Heart right ventricle (tissue), 16 donors: ENCODE results near the gene SMC6. TPM values are rescaled to one million over a fixed set of nuclear protein-coding genes. Genes with fewer than 3 reads are reported as not detected.
A peak's percentile ranks its signal among the peaks of the same experiment; 100 is the strongest.

Experiments
- ATAC-seq, 8 donors: fragments of 200-7000 bp; cut with Tn5 transposase; one replicate each; pipeline ENCODE4 v1.9.1; 2020; ENCODE audit warnings: mild to moderate bottlenecking in 8 of 8, moderate library complexity in 8 of 8, moderate number of reproducible peaks in 1 of 8
- DNase-seq, 2 donors: peaks; one replicate each; pipeline ENCODE4 v3.0.0-alpha.2; 2020
- H3K27ac ChIP-seq, 10 donors: fragments of 200-600 bp; sonication (generic) in 2 of 10; one replicate each; pipeline versions ENCODE4 v1.5.0 to v1.8.0; 2020 to 2022; ENCODE audit warnings: mild to moderate bottlenecking in 3 of 10
- H3K27me3 ChIP-seq, 7 donors: fragments of 200-600 bp; one replicate each; pipeline ENCODE4 v1.8.0; 2021 to 2022; ENCODE audit warnings: mild to moderate bottlenecking in 2 of 7
- H3K36me3 ChIP-seq, 9 donors: fragments of 200-600 bp; sonication (generic) in 1 of 9; one replicate each; pipeline versions ENCODE4 v1.5.0 to v1.8.0; 2020 to 2022; ENCODE audit warnings: mild to moderate bottlenecking in 2 of 9
- H3K4me1 ChIP-seq, 9 donors: fragments of 200-600 bp; sonication (generic) in 1 of 9; one replicate each; pipeline versions ENCODE4 v1.5.0 to v1.8.0; 2020 to 2022; ENCODE audit warnings: mild to moderate bottlenecking in 4 of 9
- H3K4me3 ChIP-seq, 10 donors: fragments of 200-600 bp; sonication (generic) in 2 of 10; one replicate each; pipeline versions ENCODE4 v1.5.0 to v1.8.0; 2020 to 2022; ENCODE audit warnings: mild to moderate bottlenecking in 7 of 10, moderate library complexity in 2 of 10
- H3K9me3 ChIP-seq, 11 donors: fragments of 200-600 bp in 10 of 11; sonication (generic) in 2 of 11; one replicate each; pipeline versions ENCODE4 v1.5.0 to v1.8.0; 2013 to 2022; ENCODE audit warnings: mild to moderate bottlenecking in 2 of 11, control low read depth in 1 of 11, moderate library complexity in 1 of 11
- WGBS, 2 donors: extraction: QIAGEN DNeasy Blood & Tissue Kit; methylation state at CpG; one replicate each; pipeline ENCODE4 v1.1.7; 2013; ENCODE audit warnings: inconsistent platforms in 1 of 2; 5-methylcytosine and 5-hydroxymethylcytosine counted together
- intact Hi-C, 10 donors: fragments of 100-400 bp; cut with DNase I; formaldehyde crosslinking; loops; one replicate each; pipeline versions ENCODE4 v1.11.1 to v1.14.2; 2022
- polyA plus RNA-seq, 2 donors: library from polyadenylated mRNA; stranded (reverse); fragments of 200-250 nt; gene quantifications; one replicate each; pipeline ENCODE4 v1.2.3, GENCODE V29; 2013
- total RNA-seq, 10 donors: library from RNA; stranded (reverse); fragmentation: NEBNext Ultra II Directional in 3 of 10; extraction: Animal tissue kit (Norgen Biotek cat#: 25700) in 3 of 10; gene quantifications; one replicate each; pipeline versions ENCODE4 v1.2.1 to v1.2.4, GENCODE V29; 2021 to 2023
- TF ChIP-seq, protein P1 (sequence below), 9 donors: fragments of 200-600 bp; sonication (generic) in 2 of 9; IDR thresholded peaks; one replicate each; pipeline versions ENCODE4 v1.5.0 to v1.8.0; 2021 to 2022; ENCODE audit warnings: antibody characterized with exemption in 9 of 9, mild to moderate bottlenecking in 5 of 9, moderate library complexity in 1 of 9
- donor health status: Arrhythmogenic right ventricular cardiomyopathy.
- donor health status: ischemic (EF 13 %, LVEDD 7.1; RV severe dilation, severe dysfunction).
- donor health status: healthy with polysubstance abuse.
- donor health status: DM: no; HTN: yes; CAD: no.
- donor health status: DM: no; HTN: no; CAD: no.
- donor health status: ischemic (EF 25% LVEDD 6.9; RV normal size, moderate dysfunction).
- donor health status: ischemic (EF 25% LVEDD 5.7; RV mildly dilated, moderate dysfunction).
- donor health status: healthy.
- donor health status: DM: yes; HTN: yes; CAD: no.
- donor health status: Ischemic cardiomyopathy.
- donor health status: ischemic (EF 35%, LVEDD 5.7; RV mildly dilated, moderate dysfunction).
- donor health status: nonischemic (EF 11% LVEDD 7.7; RV severe dilation, severe dysfunction).
- donor health status: DM: yes; HTN: yes; CAD: no.
- donor health status: PGD.
- donor health status: ischemic (EF 29% LVEDD 5.4; RV normal size, mild dysfunction).
- donor health status: nonischemic (EF 23%, LVEDD 6.1; RV moderate dilation, normal function).

Gene SMC6
- total and polyA plus RNA-seq, 12 donors: 4.7 to 14.7 (median 12.0) TPM

GRCh38 chr2:17625446-17625845 lies 128.2 kb downstream of the SMC6 start:
- Histone ChIP-seq H3K9me3 (peaks cover 0 to 13% (median 4%) of the 10 kb centered on the region in 11 donors), H3K4me1 (peaks cover 0 to 13% (median 7%) of the 10 kb centered on the region in 9 donors), H3K27me3 (no peaks in the 10 kb centered on the region), H3K4me3 (no peak overlapping the region), H3K27ac (no peak overlapping the region), H3K36me3 (no peaks in the 10 kb centered on the region)
- TF ChIP-seq, protein P1, sequence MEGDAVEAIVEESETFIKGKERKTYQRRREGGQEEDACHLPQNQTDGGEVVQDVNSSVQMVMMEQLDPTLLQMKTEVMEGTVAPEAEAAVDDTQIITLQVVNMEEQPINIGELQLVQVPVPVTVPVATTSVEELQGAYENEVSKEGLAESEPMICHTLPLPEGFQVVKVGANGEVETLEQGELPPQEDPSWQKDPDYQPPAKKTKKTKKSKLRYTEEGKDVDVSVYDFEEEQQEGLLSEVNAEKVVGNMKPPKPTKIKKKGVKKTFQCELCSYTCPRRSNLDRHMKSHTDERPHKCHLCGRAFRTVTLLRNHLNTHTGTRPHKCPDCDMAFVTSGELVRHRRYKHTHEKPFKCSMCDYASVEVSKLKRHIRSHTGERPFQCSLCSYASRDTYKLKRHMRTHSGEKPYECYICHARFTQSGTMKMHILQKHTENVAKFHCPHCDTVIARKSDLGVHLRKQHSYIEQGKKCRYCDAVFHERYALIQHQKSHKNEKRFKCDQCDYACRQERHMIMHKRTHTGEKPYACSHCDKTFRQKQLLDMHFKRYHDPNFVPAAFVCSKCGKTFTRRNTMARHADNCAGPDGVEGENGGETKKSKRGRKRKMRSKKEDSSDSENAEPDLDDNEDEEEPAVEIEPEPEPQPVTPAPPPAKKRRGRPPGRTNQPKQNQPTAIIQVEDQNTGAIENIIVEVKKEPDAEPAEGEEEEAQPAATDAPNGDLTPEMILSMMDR (IDR thresholded peaks at IDR 0.05): no peak
- DNase-seq: no peak
- no peak for ATAC-seq
- intact Hi-C loops: no loop called here
- 73 to 83% methylated on average over 3 of the region's 3 CpGs for WGBS, 2 donors

- TF ChIP-seq, protein P1 (IDR thresholded peaks at IDR 0.05): no peak
- Histone ChIP-seq H3K36me3 (no peaks in the 10 kb centered on the region), H3K9me3 (peaks cover 0 to 3% (median 0%) of the 10 kb centered on the region in 11 donors), H3K27me3 (no peaks in the 10 kb centered on the region), H3K27ac (no peak overlapping the region), H3K4me1 (peaks cover 0 to 21% (median 13%) of the 10 kb centered on the region in 9 donors), H3K4me3 (no peak overlapping the region)
- ATAC-seq (no peak), DNase-seq (no peak)
- whole genome bisulfite sequencing, 2 donors: 80 to 89% methylated on average over 2 of the region's 2 CpGs
- intact Hi-C loops: no loop called here
Measured at GRCh38 chr2:17621781-17622180, 131.8 kb downstream of the SMC6 start.

DNA sequence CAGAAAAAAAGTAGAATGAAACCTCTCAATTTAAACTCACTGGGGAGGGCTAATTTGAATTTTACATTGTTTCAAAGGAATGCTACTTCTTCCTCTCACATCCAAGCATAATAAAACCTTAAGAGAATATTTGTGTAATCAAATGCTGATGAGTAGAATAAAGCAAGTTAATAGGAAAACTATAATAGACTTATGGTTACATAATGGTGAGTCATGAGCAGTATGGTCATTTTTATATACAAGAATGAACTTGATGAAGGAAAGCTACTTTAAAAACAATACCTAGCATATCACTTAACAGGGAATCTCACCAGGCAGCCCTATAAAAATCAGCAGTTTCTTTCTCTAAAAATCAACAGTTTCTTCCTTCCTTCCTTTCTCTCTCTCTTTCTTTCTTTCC lies 132.8 kb downstream of the SMC6 start:
- no peak for ATAC-seq

GRCh38 chr2:17620280-17620679 lies 133.3 kb downstream of the SMC6 start:
- ATAC-seq: peak; percentile 60 to 95 (median 92)
- Histone ChIP-seq H3K9me3 (peaks cover 0 to 3% (median 0%) of the 10 kb centered on the region in 11 donors), H3K27me3 (no peaks in the 10 kb centered on the region), H3K36me3 (no peaks in the 10 kb centered on the region), H3K4me3 (no peak overlapping the region), H3K4me1 (peaks cover 0 to 28% (median 13%) of the 10 kb centered on the region in 9 donors), H3K27ac (peak overlapping the region in 5 of 10 donors; percentile 2 to 65 (median 47))
- 17 to 27% methylated on average over 6 of the region's 6 CpGs for WGBS, 2 donors
- TF ChIP-seq, protein P1 (IDR thresholded peaks at IDR 0.05): no peak
- intact Hi-C loops: no loop called here
- peak; percentile 43 to 67 for DNase-seq

More for the DNA sequence above, 132.8 kb downstream of the SMC6 start:
- Histone ChIP-seq H3K27ac (peak overlapping the region in 2 of 10 donors; percentile 2 to 65), H3K27me3 (no peaks in the 10 kb centered on the region), H3K36me3 (no peaks in the 10 kb centered on the region), H3K4me1 (peaks cover 0 to 23% (median 13%) of the 10 kb centered on the region in 9 donors), H3K4me3 (no peak overlapping the region), H3K9me3 (peaks cover 0 to 3% (median 0%) of the 10 kb centered on the region in 11 donors)
- intact Hi-C loops: no loop called here
- no peak for DNase-seq
- TF ChIP-seq, protein P1 (IDR thresholded peaks at IDR 0.05): no peak
